Activated T-helper 17 cell treated with anti-CD3 and anti-CD28 coated beads, Interleukin-2, amount 50 U/mL, for 72 hours (primary cell): ENCODE data around the gene IARS2. TPM values are rescaled to one million over a fixed set of nuclear protein-coding genes. Genes with fewer than 3 reads are reported as not detected.
"Not testable (repeated sequence)": the region's sequence is repeated elsewhere in the genome, so short reads cannot be mapped to it uniquely, and the experiment has no call there.

Source experiments
- ATAC-seq: fragments of 150-1000 bp; cut with Tn5 transposase; replicated peaks from 2 replicates; pipeline ENCODE4 v1.10.0; 2021; ENCODE audit warnings: mild to moderate bottlenecking, moderate library complexity
- H3K27ac Mint-ChIP-seq: one replicate; pipeline ENCODE4 v1.8.0; 2022; ENCODE audit warnings: mixed read lengths
- H3K27me3 Mint-ChIP-seq: one replicate; pipeline ENCODE4 v1.8.0; 2022; ENCODE audit warnings: mixed read lengths
- H3K36me3 Mint-ChIP-seq: one replicate; pipeline ENCODE4 v1.8.0; 2022; ENCODE audit warnings: low read depth, mild to moderate bottlenecking, mixed read lengths
- H3K4me1 Mint-ChIP-seq: one replicate; pipeline ENCODE4 v1.8.0; 2022; ENCODE audit warnings: mixed read lengths
- H3K4me3 Mint-ChIP-seq: one replicate; pipeline ENCODE4 v1.8.0; 2022; ENCODE audit warnings: mild to moderate bottlenecking, mixed read lengths
- H3K9me3 Mint-ChIP-seq: one replicate; pipeline ENCODE4 v1.8.0; 2022; ENCODE audit warnings: mixed read lengths
- total RNA-seq, 2 donors: library from RNA; stranded (reverse); gene quantifications; one replicate each; pipeline ENCODE4 v1.2.3, GENCODE V29; 2022

Gene IARS2
- total RNA-seq, 2 donors from 2014 or later, result 56.0 to 83.6 TPM

GRCh38 chr1:220129479-220130210 is 35.7 kb downstream of the IARS2 start:
- no peaks in the 10 kb centered on the region for H3K9me3 Mint-ChIP-seq
- no peak overlapping the region for H3K4me3 Mint-ChIP-seq
- H3K27me3 Mint-ChIP-seq, result no peaks in the 10 kb centered on the region
- peaks cover 14% of the 10 kb centered on the region for H3K4me1 Mint-ChIP-seq
- peaks cover 91% of the 10 kb centered on the region for H3K36me3 Mint-ChIP-seq
- peak; percentile 62 for ATAC-seq
- H3K27ac Mint-ChIP-seq, result peak overlapping the region; percentile 14

GRCh38 chr1:220135755-220136154 is 41.8 kb downstream of the IARS2 start:
- ATAC-seq, result no peak
- H3K27me3 Mint-ChIP-seq, result no peaks in the 10 kb centered on the region
- no peak overlapping the region for H3K4me3 Mint-ChIP-seq
- peaks cover 90% of the 10 kb centered on the region for H3K36me3 Mint-ChIP-seq
- H3K9me3 Mint-ChIP-seq, result no peaks in the 10 kb centered on the region
- H3K27ac Mint-ChIP-seq, result no peak overlapping the region
- H3K4me1 Mint-ChIP-seq, result peaks cover 8% of the 10 kb centered on the region

GRCh38 chr1:220137019-220137786 is 43.3 kb downstream of the IARS2 start:
- Mint-ChIP-seq H3K9me3 (no peaks in the 10 kb centered on the region), H3K27me3 (no peaks in the 10 kb centered on the region), H3K36me3 (peaks cover 99% of the 10 kb centered on the region), H3K4me1 (peaks cover 8% of the 10 kb centered on the region), H3K27ac (peak overlapping the region; percentile 65), H3K4me3 (peak overlapping the region; percentile 3)
- ATAC-seq, result peak; percentile 12

- Mint-ChIP-seq H3K9me3 (no peaks in the 10 kb centered on the region), H3K27ac (no peak overlapping the region), H3K27me3 (no peaks in the 10 kb centered on the region), H3K4me1 (peaks cover 8% of the 10 kb centered on the region), H3K4me3 (no peak overlapping the region), H3K36me3 (peaks cover 98% of the 10 kb centered on the region)
- ATAC-seq, result no peak
Observed at GRCh38 chr1:220139966-220140365, 46.0 kb downstream of the IARS2 start.

GRCh38 chr1:220144051-220144450 is 50.1 kb downstream of the IARS2 start:
- Mint-ChIP-seq H3K36me3 (peaks cover 99% of the 10 kb centered on the region), H3K4me3 (no peak overlapping the region), H3K27me3 (no peaks in the 10 kb centered on the region), H3K4me1 (no peaks in the 10 kb centered on the region), H3K27ac (no peak overlapping the region), H3K9me3 (no peaks in the 10 kb centered on the region)
- ATAC-seq, result no peak

GRCh38 chr1:220149742-220150141 is 55.8 kb downstream of the IARS2 start:
- Mint-ChIP-seq H3K27me3 (no peaks in the 10 kb centered on the region), H3K36me3 (peaks cover 97% of the 10 kb centered on the region), H3K4me3 (no peak overlapping the region), H3K9me3 (no peaks in the 10 kb centered on the region), H3K4me1 (no peaks in the 10 kb centered on the region), H3K27ac (no peak overlapping the region)
- ATAC-seq, result no peak

- peaks cover 97% of the 10 kb centered on the region for H3K36me3 Mint-ChIP-seq
- no peak for ATAC-seq
- no peak overlapping the region for H3K4me3 Mint-ChIP-seq
- no peaks in the 10 kb centered on the region for H3K9me3 Mint-ChIP-seq
- H3K27me3 Mint-ChIP-seq, result no peaks in the 10 kb centered on the region
- no peak overlapping the region for H3K27ac Mint-ChIP-seq
- peaks cover 3% of the 10 kb centered on the region for H3K4me1 Mint-ChIP-seq
Observed at GRCh38 chr1:220151454-220151853, 57.5 kb downstream of the IARS2 start.

GRCh38 chr1:220153147-220153546 is 59.2 kb downstream of the IARS2 start:
- no peak for ATAC-seq
- Mint-ChIP-seq H3K27me3 (no peaks in the 10 kb centered on the region), H3K27ac (no peak overlapping the region), H3K36me3 (peaks cover 97% of the 10 kb centered on the region), H3K9me3 (no peaks in the 10 kb centered on the region), H3K4me3 (no peak overlapping the region), H3K4me1 (peaks cover 19% of the 10 kb centered on the region)

- H3K27ac Mint-ChIP-seq, result peak overlapping the region; percentile 81
- H3K9me3 Mint-ChIP-seq, result no peaks in the 10 kb centered on the region
- peaks cover 94% of the 10 kb centered on the region for H3K36me3 Mint-ChIP-seq
- peak; percentile 59 for ATAC-seq
- H3K27me3 Mint-ChIP-seq, result no peaks in the 10 kb centered on the region
- H3K4me3 Mint-ChIP-seq, result peak overlapping the region; percentile 33
- H3K4me1 Mint-ChIP-seq, result peaks cover 25% of the 10 kb centered on the region
Observed at GRCh38 chr1:220156620-220157146, 62.8 kb downstream of the IARS2 start.

- no peaks in the 10 kb centered on the region for H3K9me3 Mint-ChIP-seq
- H3K27ac Mint-ChIP-seq, result peak overlapping the region; percentile 50
- H3K27me3 Mint-ChIP-seq, result no peaks in the 10 kb centered on the region
- peaks cover 88% of the 10 kb centered on the region for H3K36me3 Mint-ChIP-seq
- no peak for ATAC-seq
- peaks cover 25% of the 10 kb centered on the region for H3K4me1 Mint-ChIP-seq
- H3K4me3 Mint-ChIP-seq, result peak overlapping the region; percentile 33
Observed at GRCh38 chr1:220157738-220158137, 63.8 kb downstream of the IARS2 start.

GRCh38 chr1:220158530-220158929 is 64.6 kb downstream of the IARS2 start:
- not testable (repeated sequence) for H3K27ac Mint-ChIP-seq, H3K27me3 Mint-ChIP-seq, H3K4me3 Mint-ChIP-seq, H3K9me3 Mint-ChIP-seq, ATAC-seq
- Mint-ChIP-seq H3K4me1 (peaks cover 25% of the 10 kb centered on the region), H3K36me3 (peaks cover 81% of the 10 kb centered on the region)

GRCh38 chr1:220159041-220159440 is 65.1 kb downstream of the IARS2 start:
- H3K36me3 Mint-ChIP-seq, result peaks cover 81% of the 10 kb centered on the region
- no peaks in the 10 kb centered on the region for H3K9me3 Mint-ChIP-seq
- H3K4me3 Mint-ChIP-seq, result no peak overlapping the region
- H3K27ac Mint-ChIP-seq, result no peak overlapping the region
- no peak for ATAC-seq
- H3K4me1 Mint-ChIP-seq, result peaks cover 25% of the 10 kb centered on the region
- H3K27me3 Mint-ChIP-seq, result no peaks in the 10 kb centered on the region

GRCh38 chr1:220160027-220160426 is 66.1 kb downstream of the IARS2 start:
- peaks cover 25% of the 10 kb centered on the region for H3K4me1 Mint-ChIP-seq
- H3K36me3 Mint-ChIP-seq, result peaks cover 81% of the 10 kb centered on the region
- H3K27ac Mint-ChIP-seq, result peak overlapping the region; percentile 37
- ATAC-seq, result no peak
- H3K9me3 Mint-ChIP-seq, result no peaks in the 10 kb centered on the region
- H3K4me3 Mint-ChIP-seq, result no peak overlapping the region
- no peaks in the 10 kb centered on the region for H3K27me3 Mint-ChIP-seq

- Mint-ChIP-seq H3K4me1 (no peaks in the 10 kb centered on the region), H3K27me3 (no peaks in the 10 kb centered on the region), H3K4me3 (no peak overlapping the region), H3K36me3 (peaks cover 80% of the 10 kb centered on the region), H3K9me3 (no peaks in the 10 kb centered on the region), H3K27ac (no peak overlapping the region)
- no peak for ATAC-seq
Observed at GRCh38 chr1:220164116-220164515, 70.2 kb downstream of the IARS2 start.

GRCh38 chr1:220164517-220164916 is 70.6 kb downstream of the IARS2 start:
- Mint-ChIP-seq H3K27me3 (no peaks in the 10 kb centered on the region), H3K36me3 (peaks cover 82% of the 10 kb centered on the region), H3K9me3 (no peaks in the 10 kb centered on the region), H3K4me1 (no peaks in the 10 kb centered on the region), H3K4me3 (no peak overlapping the region), H3K27ac (no peak overlapping the region)
- ATAC-seq, result no peak
